HG03342 (cell line): ENCODE measurements around the gene TRPM3.

ENCODE experiments used
- ATAC-seq: cut with Tn5 transposase; IDR thresholded peaks from one replicate; pipeline ENCODE4 v1.9.1; 2021; ENCODE audit warnings: mild to moderate bottlenecking, moderate library complexity; ENCODE audit not compliant: unreplicated experiment

The TRPM3 gene

DNA sequence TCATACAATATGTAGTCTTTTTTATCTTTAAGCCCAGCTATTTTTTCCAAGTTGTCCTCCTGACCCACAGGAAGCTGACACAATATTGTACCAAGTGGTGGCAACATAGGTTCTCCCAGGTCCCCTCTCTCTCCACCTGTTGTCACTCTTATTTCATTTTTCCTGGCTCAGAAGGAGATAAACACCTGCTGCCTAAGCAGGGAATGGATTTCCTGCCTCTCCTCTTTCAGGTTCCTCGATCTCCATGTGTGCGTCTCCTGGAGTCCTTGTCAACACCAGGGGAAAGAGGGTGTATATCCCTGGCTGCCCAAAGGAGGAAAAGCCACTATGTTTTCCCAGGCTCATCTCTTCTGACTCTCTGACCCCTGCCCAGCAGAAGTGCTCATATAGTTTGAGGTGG, 625.2 kb downstream of the TRPM3 start:
- no peak for ATAC-seq

GRCh38 chr9:70495514-70495913, 625.9 kb downstream of the TRPM3 start:
- no peak for ATAC-seq

GRCh38 chr9:70494221-70494620, 627.2 kb downstream of the TRPM3 start:
- no peak for ATAC-seq

DNA sequence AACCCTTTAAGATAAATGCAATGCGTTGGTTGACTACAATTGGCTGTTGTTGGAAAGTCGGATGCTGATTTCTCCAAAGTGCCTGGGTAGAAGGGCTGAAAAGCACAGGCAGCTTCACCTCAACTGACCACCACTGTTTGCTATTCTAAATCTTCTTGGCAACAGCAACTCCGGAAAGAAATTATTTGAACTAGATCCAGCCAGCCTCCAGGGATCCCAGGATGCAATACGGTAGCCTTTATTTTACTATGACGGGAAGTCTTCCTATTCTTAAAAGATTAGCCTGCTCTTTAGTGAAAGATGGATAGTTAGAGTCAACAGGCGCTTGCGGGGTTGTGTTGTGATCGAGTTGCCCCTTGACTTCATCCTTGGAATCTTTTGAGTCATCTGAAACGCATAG, 628.4 kb downstream of the TRPM3 start:
- no peak for ATAC-seq

DNA sequence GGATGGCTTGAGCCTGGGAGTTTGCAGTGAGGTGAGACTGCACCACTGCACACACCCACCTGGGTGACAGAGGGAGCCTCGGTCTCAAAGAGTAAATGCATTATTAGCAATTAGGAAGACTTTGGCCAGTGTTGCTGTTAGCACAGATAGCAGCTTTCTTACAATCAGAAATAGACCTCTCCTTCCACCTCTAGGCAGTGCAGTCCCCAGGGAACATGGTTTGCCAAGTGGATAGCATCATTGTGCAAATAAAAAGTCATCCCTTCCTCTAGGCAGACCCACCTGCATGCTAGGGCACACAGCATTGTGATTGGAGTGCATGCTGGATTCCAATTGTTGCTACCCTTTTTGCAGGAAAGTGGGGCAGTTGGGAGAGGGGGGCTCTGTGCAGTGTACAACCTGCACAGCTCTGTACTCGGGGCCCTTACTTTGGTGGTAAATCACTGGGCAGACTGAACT, 629.1 kb downstream of the TRPM3 start:
- no peak for ATAC-seq

GRCh38 chr9:70491426-70492318, 629.7 kb downstream of the TRPM3 start:
- no peak for ATAC-seq

- ATAC-seq = no peak
Measured at GRCh38 chr9:70490478-70490877, 630.9 kb downstream of the TRPM3 start.

DNA sequence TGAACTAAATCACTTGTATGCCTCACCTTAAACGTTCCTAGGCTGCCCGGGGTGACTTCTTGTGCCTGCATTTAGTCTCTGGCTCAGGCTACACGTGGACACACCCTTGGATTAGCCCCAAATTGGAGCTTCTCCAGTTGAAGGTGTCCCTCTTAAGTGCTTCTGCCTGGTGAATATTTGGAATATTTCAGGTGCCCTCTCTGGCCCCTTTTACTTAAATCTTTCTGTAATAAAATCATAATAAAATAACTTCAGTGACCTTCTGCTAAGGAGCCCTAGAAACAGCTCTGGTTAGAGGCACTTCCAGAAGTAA, 632.7 kb downstream of the TRPM3 start:
- no peak for ATAC-seq

DNA sequence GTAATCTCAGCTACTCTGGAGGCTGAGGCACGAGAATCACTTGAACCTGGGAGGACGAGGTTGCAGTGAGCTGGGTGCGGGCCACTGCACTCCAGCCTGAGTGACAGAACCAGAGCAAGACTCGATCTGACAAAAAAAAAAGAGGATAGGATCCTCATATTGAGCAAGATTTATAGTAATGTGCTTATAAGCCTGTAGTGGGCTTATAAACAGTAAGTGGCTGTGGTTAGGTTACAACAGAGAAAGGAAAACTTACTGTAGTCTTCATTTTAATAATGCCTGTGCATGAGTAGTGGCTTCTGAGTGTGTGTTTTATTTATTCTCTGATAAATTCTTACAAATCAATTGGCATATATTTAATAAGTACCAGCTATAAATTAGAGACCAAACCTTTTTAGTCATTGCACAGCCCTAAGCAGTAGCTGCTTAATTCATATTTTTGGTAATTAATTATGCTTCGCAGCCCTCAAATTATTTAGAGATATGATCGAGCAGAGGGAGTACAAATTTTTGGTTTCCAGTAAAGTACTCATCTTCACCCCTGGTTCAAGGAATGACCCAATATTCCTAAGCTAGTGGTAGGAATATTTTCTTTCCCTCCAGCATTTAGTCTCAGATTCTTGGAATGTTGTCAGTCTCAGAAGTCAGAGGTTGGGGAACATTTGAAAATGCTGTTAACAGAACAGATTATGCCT, 633.2 kb downstream of the TRPM3 start:
- ATAC-seq = no peak

DNA sequence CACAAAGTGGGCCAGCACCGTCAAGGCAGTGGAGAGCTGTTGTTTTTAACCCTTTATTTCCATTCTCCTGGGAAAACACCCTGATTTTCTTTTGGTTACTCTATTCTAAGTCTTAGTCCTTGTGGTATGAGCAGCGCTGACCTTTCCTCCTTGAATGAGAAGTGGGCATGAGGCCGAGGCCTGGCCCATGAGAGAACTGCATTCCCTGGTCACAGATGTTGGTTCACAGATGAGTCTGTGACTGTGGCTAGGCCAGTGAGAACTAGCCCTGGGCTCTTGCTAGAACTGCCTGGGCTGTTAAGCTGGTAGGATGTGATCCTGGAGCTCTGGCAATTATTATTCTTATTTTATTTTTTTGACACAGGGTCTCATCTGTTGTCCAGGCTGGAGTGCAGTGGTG, 635.3 kb downstream of the TRPM3 start:
- no peak for ATAC-seq

DNA sequence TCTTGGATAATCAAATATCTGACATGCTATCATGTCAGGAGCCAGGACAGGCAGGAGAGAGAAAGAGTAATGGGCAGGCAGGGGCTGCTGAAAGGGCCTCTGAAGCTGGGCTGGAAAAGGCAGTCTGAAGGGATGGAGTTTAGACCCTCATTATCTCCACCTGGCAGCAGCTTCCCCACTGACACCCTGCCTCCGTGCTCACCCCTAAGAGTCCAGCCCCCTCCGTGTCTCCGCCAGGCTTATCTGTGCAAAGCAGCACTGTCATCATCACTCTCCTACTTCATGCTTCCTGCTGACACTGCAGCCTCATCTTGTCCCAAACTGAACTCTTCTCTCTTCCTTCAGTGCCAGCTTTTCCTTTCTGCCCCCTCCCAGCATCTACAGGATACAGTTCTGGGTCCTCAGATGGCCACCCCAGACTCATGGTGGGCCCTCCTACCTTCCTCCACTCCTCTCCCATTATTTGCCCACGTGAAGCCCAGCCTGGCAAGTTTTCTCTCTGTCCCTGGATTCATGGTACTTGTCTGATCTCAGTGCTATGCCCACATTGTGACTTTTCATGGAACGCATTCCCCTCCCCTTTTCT, 636.1 kb downstream of the TRPM3 start:
- ATAC-seq = no peak

GRCh38 chr9:70484232-70485130, 636.9 kb downstream of the TRPM3 start:
- peak; percentile 89 for ATAC-seq

DNA sequence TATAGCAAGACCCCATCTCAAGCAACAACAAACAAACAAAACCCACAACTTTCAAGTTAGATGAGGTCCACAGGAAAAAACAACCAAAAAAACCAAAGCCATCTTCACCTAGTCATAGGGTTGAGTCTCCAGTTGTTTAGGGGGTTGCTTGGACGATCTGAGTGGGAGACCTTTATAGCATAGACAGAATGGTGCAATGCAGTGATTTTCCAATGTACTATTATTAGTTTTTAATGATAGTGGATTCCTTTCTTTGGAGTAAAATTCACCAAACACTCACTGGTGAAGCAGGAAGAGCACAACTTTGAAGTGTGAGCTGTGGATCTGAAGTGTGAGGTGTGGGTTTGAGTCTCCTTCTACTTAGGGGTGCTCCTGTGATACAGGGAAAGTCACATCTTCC, 640.0 kb downstream of the TRPM3 start:
- no peak for ATAC-seq

DNA sequence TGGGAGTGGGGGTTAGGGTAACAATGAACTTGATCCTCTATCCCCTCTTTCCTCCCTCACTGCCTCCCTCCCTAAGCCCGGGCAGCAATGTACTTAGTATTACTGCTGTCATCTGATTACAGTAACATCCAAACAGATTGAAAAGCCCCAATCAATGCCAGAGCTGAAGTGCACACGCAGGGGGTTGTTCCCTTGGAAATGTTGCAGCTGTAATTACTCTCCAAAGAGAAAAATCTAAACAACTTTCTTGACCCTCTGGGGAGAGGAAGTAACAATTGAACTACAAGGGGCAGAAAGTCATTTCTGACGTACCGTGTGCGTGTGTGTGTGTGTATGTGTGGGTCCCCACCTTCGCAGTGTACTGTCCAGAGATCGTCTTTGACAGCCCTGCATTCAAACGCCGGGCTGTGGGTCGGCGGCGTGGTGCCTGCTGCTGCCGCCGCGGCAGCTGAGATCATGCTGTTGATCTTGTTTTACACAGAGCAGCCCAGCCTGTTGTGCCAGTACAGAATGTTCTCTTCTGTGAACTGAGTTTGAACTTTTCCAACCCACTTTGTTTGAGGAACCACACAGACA, 640.9 kb downstream of the TRPM3 start:
- no peak for ATAC-seq

- ATAC-seq = no peak
Measured at GRCh38 chr9:70479880-70480291, 641.5 kb downstream of the TRPM3 start.
